ENCODE results near the gene TIMM13. TPM values are rescaled to one million over a fixed set of nuclear protein-coding genes. Genes with fewer than 3 reads are reported as not detected.

The TIMM13 gene
- total RNA-seq, 1 donor from 2014 or later: 22.3 TPM

GRCh38 chr19:2436926-2437325, 9.5 kb upstream of the TIMM13 start:
- H3K27ac Mint-ChIP-seq: no peak overlapping the region
- H3K4me1 Mint-ChIP-seq: no peaks in the 10 kb centered on the region
- no peak overlapping the region for H3K4me3 Mint-ChIP-seq
- peaks cover 15% of the 10 kb centered on the region for H3K36me3 Mint-ChIP-seq
- TF ChIP-seq EZH2phosphoT487 (IDR thresholded peaks at IDR 0.05) (no peak), EZH2 (IDR thresholded peaks at IDR 0.05) (no peak)
- TF ChIP-seq, protein P1, sequence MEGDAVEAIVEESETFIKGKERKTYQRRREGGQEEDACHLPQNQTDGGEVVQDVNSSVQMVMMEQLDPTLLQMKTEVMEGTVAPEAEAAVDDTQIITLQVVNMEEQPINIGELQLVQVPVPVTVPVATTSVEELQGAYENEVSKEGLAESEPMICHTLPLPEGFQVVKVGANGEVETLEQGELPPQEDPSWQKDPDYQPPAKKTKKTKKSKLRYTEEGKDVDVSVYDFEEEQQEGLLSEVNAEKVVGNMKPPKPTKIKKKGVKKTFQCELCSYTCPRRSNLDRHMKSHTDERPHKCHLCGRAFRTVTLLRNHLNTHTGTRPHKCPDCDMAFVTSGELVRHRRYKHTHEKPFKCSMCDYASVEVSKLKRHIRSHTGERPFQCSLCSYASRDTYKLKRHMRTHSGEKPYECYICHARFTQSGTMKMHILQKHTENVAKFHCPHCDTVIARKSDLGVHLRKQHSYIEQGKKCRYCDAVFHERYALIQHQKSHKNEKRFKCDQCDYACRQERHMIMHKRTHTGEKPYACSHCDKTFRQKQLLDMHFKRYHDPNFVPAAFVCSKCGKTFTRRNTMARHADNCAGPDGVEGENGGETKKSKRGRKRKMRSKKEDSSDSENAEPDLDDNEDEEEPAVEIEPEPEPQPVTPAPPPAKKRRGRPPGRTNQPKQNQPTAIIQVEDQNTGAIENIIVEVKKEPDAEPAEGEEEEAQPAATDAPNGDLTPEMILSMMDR (IDR thresholded peaks at IDR 0.05): no peak
- Histone ChIP-seq H3F3A (ENCODE audit: low read depth) (no peaks in the 10 kb centered on the region), H3K4me3 (no peak overlapping the region), H3K9ac (no peak overlapping the region), H3K27ac (no peak overlapping the region), H3K9me3 (ENCODE audit: low read depth) (no peaks in the 10 kb centered on the region), H3K79me2 (ENCODE audit: low read depth) (peaks cover 19% of the 10 kb centered on the region), H3K27me3 (no peaks in the 10 kb centered on the region), H3K4me1 (no peaks in the 10 kb centered on the region), H4K20me1 (ENCODE audit: low read depth) (peaks cover 32% of the 10 kb centered on the region), H3K36me3 (no peaks in the 10 kb centered on the region), H3K4me2 (no peak overlapping the region), H2AFZ (replicated peaks) (no peak overlapping the region)
- DNase-seq (ENCODE audit: low spot score): no peak
- peaks cover 8% of the 10 kb centered on the region for H3K27me3 Mint-ChIP-seq (ENCODE audit: insufficient read depth, low read depth)
- H3K9me3 Mint-ChIP-seq: no peaks in the 10 kb centered on the region

- Mint-ChIP-seq H3K4me3 (no peak overlapping the region), H3K27ac (no peak overlapping the region), H3K9me3 (no peaks in the 10 kb centered on the region), H3K4me1 (no peaks in the 10 kb centered on the region), H3K27me3 (ENCODE audit: insufficient read depth, low read depth) (peaks cover 10% of the 10 kb centered on the region), H3K36me3 (peaks cover 13% of the 10 kb centered on the region)
- Histone ChIP-seq H3K27me3 (no peaks in the 10 kb centered on the region), H3K36me3 (no peaks in the 10 kb centered on the region), H3K4me3 (no peak overlapping the region), H3K4me1 (no peaks in the 10 kb centered on the region), H3K79me2 (ENCODE audit: low read depth) (peaks cover 14% of the 10 kb centered on the region), H3F3A (ENCODE audit: low read depth) (peaks cover under 1% of the 10 kb centered on the region), H3K9ac (no peak overlapping the region), H3K4me2 (no peak overlapping the region), H2AFZ (replicated peaks) (no peak overlapping the region), H3K27ac (no peak overlapping the region), H4K20me1 (ENCODE audit: low read depth) (peaks cover 27% of the 10 kb centered on the region), H3K9me3 (ENCODE audit: low read depth) (no peaks in the 10 kb centered on the region)
- no peak for DNase-seq (ENCODE audit: low spot score)
- TF ChIP-seq EZH2 (IDR thresholded peaks at IDR 0.05) (no peak), EZH2phosphoT487 (IDR thresholded peaks at IDR 0.05) (no peak)
- TF ChIP-seq, protein P1 (IDR thresholded peaks at IDR 0.05): no peak
Measured at GRCh38 chr19:2436384-2436783, 9.0 kb upstream of the TIMM13 start.

GRCh38 chr19:2434721-2435265, 7.4 kb upstream of the TIMM13 start:
- Histone ChIP-seq H3K4me1 (no peaks in the 10 kb centered on the region), H2AFZ (replicated peaks) (no peak overlapping the region), H3K79me2 (ENCODE audit: low read depth) (no peaks in the 10 kb centered on the region), H4K20me1 (ENCODE audit: low read depth) (peaks cover 16% of the 10 kb centered on the region), H3K9me3 (ENCODE audit: low read depth) (no peaks in the 10 kb centered on the region), H3K27ac (no peak overlapping the region), H3K27me3 (no peaks in the 10 kb centered on the region), H3K36me3 (no peaks in the 10 kb centered on the region), H3K4me2 (no peak overlapping the region), H3F3A (ENCODE audit: low read depth) (peaks cover 11% of the 10 kb centered on the region), H3K9ac (no peak overlapping the region), H3K4me3 (no peak overlapping the region)
- TF ChIP-seq EZH2 (IDR thresholded peaks at IDR 0.05) (no peak), EZH2phosphoT487 (IDR thresholded peaks at IDR 0.05) (no peak)
- TF ChIP-seq, protein P1 (IDR thresholded peaks at IDR 0.05): no peak
- no peaks in the 10 kb centered on the region for H3K4me1 Mint-ChIP-seq
- no peak overlapping the region for H3K4me3 Mint-ChIP-seq
- H3K27me3 Mint-ChIP-seq (ENCODE audit: insufficient read depth, low read depth): peaks cover 14% of the 10 kb centered on the region
- no peak overlapping the region for H3K27ac Mint-ChIP-seq
- no peaks in the 10 kb centered on the region for H3K9me3 Mint-ChIP-seq
- H3K36me3 Mint-ChIP-seq: peaks cover 10% of the 10 kb centered on the region
- DNase-seq (ENCODE audit: low spot score): no peak
